Caco-2 (cell line): ENCODE measurements around the gene GALR3. TPM values are rescaled to one million over a fixed set of nuclear protein-coding genes. Genes with fewer than 3 reads are reported as not detected.
A peak's percentile ranks its signal among the peaks of the same experiment; 100 is the strongest.

Experiments used
- BruUV-seq: library from RNA; stranded (reverse); fragments of 400-500 nt; replicated peaks from 2 replicates; lab custom pipeline; 2021; lab: Mats Ljungman, UMichigan
- CTCF ChIA-PET: fragments of 300-600 bp; sonication (Branson Sonifier 250); formaldehyde crosslinking; loops from one replicate; lab custom pipeline; 2022; ENCODE audit warnings: antibody characterized with exemption; lab: Charles Lee
- POLR2A ChIA-PET: fragments of 300-600 bp; sonication (Branson Sonifier 250); formaldehyde crosslinking; loops from one replicate; lab custom pipeline; 2022; ENCODE audit warnings: antibody characterized with exemption; lab: Charles Lee
- DNase-seq, 2 experiments: peaks; one replicate each; pipeline versions ENCODE4 v3.0.0 to v3.0.0-alpha.2; 2020 to 2022
- H3K27me3 ChIP-seq: replicated peaks from 2 replicates; pipeline ENCODE4 v1.6.0; 2011; ENCODE audit warnings: low read length; ENCODE audit not compliant: control insufficient read depth, insufficient read depth
- H3K36me3 ChIP-seq: 2 replicates; pipeline ENCODE4 v1.5.1; 2011; ENCODE audit warnings: low read length; ENCODE audit not compliant: control insufficient read depth, insufficient read depth
- H3K4me1 ChIP-seq: fragments of 250-450 bp; sonication (Bioruptor Pico); 2 replicates; pipeline ENCODE4 v1.5.1; 2020; ENCODE audit warnings: mild to moderate bottlenecking
- H3K4me3 ChIP-seq: 2 replicates; pipeline ENCODE4 v1.5.1; 2011; ENCODE audit warnings: low read depth, mild to moderate bottlenecking, control low read depth, low read length
- H3K9me3 ChIP-seq: fragments of 250-450 bp; sonication (Bioruptor Pico); 2 replicates; pipeline ENCODE4 v1.5.1; 2020; ENCODE audit warnings: mild to moderate bottlenecking, moderate library complexity
- H3K27ac Mint-ChIP-seq: one replicate; pipeline ENCODE4 v1.8.0; 2022; ENCODE audit warnings: mixed read lengths; ENCODE audit not compliant: unreplicated experiment
- H3K27me3 Mint-ChIP-seq: one replicate; pipeline ENCODE4 v1.8.0; 2022; ENCODE audit warnings: mixed read lengths; ENCODE audit not compliant: insufficient read depth, unreplicated experiment
- H3K36me3 Mint-ChIP-seq: one replicate; pipeline ENCODE4 v1.8.0; 2022; ENCODE audit warnings: mild to moderate bottlenecking, mixed read lengths; ENCODE audit not compliant: insufficient read depth, unreplicated experiment
- H3K4me1 Mint-ChIP-seq: one replicate; pipeline ENCODE4 v1.8.0; 2022; ENCODE audit warnings: low read depth, mixed read lengths; ENCODE audit not compliant: unreplicated experiment
- H3K4me3 Mint-ChIP-seq: one replicate; pipeline ENCODE4 v1.8.0; 2022; ENCODE audit warnings: mild to moderate bottlenecking, moderate library complexity, mixed read lengths; ENCODE audit not compliant: unreplicated experiment
- H3K9me3 Mint-ChIP-seq: one replicate; pipeline ENCODE4 v1.8.0; 2022; ENCODE audit warnings: mixed read lengths; ENCODE audit not compliant: unreplicated experiment
- intact Hi-C: fragments of 100-400 bp; cut with micrococcal nuclease; formaldehyde crosslinking; loops from one replicate; pipeline ENCODE4 v1.10.0; 2022; ENCODE audit not compliant: unreplicated experiment
- microRNA-seq: library from miRNA; unstranded; fragments of <30 nt; microRNA quantifications from one replicate; pipeline ENCODE4 v1.2.0, GENCODE V29; 2022
- total RNA-seq: library from RNA; stranded (reverse); gene quantifications from 2 replicates; pipeline ENCODE4 v1.2.3, GENCODE V29; 2022
- TF ChIP-seq, protein P1 (sequence below), 2 experiments: fragments of 200-600 bp in 1 of 2; IDR thresholded peaks; 1 replicate in 1 of 2; 2 replicates in 1 of 2; pipeline versions ENCODE4 v1.5.1 to v1.8.0; 2011 to 2022; ENCODE audit warnings: antibody characterized with exemption in 1 of 2, control low read depth in 1 of 2, inconsistent platforms in 1 of 2, low read depth in 1 of 2, low read length in 1 of 2, mild to moderate bottlenecking in 1 of 2, moderate library complexity in 1 of 2; ENCODE audit not compliant: insufficient read depth in 1 of 2, severe bottlenecking in 1 of 2, unreplicated experiment in 1 of 2

Gene GALR3
- total RNA-seq, 1 experiment from 2014 or later: 0.27 TPM

DNA sequence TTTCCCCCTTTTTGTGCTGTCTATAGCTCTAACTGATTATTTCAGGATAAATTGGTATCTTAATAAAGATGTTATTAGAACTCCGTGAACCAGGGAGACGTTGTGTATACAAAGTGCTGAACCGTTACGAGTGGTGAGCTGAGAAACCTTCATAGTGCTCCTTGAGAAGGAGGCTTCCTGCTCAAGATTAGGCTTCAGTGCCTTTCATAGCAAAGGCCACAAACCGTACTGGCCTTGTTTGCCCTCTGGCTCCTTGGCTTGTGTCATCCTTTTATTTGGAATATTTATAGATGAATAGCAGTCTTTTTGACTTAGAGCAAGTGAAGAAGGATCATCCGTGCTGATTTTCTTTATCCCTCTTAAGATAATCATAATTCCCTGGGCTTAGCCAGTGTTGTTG lies 42.3 kb downstream of the GALR3 start:
- intact Hi-C loops: no loop called here
- H3K9me3 Mint-ChIP-seq: no peaks in the 10 kb centered on the region
- no TSS peak for BruUV-seq
- H3K27me3 ChIP-seq: no peaks in the 10 kb centered on the region
- H3K27me3 Mint-ChIP-seq: no peaks in the 10 kb centered on the region
- TF ChIP-seq, protein P1, sequence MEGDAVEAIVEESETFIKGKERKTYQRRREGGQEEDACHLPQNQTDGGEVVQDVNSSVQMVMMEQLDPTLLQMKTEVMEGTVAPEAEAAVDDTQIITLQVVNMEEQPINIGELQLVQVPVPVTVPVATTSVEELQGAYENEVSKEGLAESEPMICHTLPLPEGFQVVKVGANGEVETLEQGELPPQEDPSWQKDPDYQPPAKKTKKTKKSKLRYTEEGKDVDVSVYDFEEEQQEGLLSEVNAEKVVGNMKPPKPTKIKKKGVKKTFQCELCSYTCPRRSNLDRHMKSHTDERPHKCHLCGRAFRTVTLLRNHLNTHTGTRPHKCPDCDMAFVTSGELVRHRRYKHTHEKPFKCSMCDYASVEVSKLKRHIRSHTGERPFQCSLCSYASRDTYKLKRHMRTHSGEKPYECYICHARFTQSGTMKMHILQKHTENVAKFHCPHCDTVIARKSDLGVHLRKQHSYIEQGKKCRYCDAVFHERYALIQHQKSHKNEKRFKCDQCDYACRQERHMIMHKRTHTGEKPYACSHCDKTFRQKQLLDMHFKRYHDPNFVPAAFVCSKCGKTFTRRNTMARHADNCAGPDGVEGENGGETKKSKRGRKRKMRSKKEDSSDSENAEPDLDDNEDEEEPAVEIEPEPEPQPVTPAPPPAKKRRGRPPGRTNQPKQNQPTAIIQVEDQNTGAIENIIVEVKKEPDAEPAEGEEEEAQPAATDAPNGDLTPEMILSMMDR (IDR thresholded peaks at IDR 0.05; ENCODE audit: insufficient read depth in 1 of 2, low read depth in 1 of 2, low read length in 1 of 2, severe bottlenecking in 1 of 2, unreplicated experiment in 1 of 2): no peak
- peaks cover 100% of the 10 kb centered on the region for H3K36me3 Mint-ChIP-seq
- no peak overlapping the region for H3K4me3 Mint-ChIP-seq
- H3K4me1 Mint-ChIP-seq: peaks cover 12% of the 10 kb centered on the region
- H3K36me3 ChIP-seq: peaks cover 5% of the 10 kb centered on the region
- no peak overlapping the region for H3K27ac Mint-ChIP-seq
- no peaks in the 10 kb centered on the region for H3K9me3 ChIP-seq
- CTCF ChIA-PET: interaction anchor here (0.7 kb wide), 1 partner anchor 48 kb away, joined by 5 read pairs; no protein-coding TSS in a partner anchor
- DNase-seq: no peak
- POLR2A ChIA-PET: no interaction called here
- no peak overlapping the region for H3K4me3 ChIP-seq
- H3K4me1 ChIP-seq: no peaks in the 10 kb centered on the region

DNA sequence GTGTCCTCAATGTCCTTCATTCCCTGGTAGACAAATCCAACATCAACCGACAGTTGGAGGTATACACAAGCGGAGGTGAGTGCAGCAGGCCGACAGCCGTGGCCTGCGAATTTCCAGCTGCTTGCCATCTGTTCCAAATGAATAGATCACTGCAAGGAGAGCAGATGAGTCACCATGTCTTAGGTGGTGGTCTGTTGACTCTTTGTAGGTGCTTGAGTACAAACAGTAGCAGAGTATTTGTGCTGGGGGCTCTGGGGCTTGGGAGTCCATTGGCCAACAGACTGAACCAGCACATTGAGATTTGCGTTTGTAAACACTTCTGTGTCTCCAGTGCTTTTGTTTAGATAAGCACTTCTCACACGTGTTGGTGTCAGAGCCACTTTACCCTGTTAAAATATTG lies 47.1 kb downstream of the GALR3 start:
- Mint-ChIP-seq H3K4me1 (no peaks in the 10 kb centered on the region), H3K27ac (no peak overlapping the region), H3K4me3 (no peak overlapping the region), H3K36me3 (peaks cover 99% of the 10 kb centered on the region), H3K9me3 (no peaks in the 10 kb centered on the region), H3K27me3 (no peaks in the 10 kb centered on the region)
- no peak overlapping the region for H3K4me3 ChIP-seq
- no peak for DNase-seq
- H3K36me3 ChIP-seq: peaks cover 1% of the 10 kb centered on the region
- no peaks in the 10 kb centered on the region for H3K27me3 ChIP-seq
- TF ChIP-seq, protein P1 (IDR thresholded peaks at IDR 0.05; ENCODE audit: insufficient read depth in 1 of 2, low read depth in 1 of 2, low read length in 1 of 2, severe bottlenecking in 1 of 2, unreplicated experiment in 1 of 2): no peak
- no TSS peak for BruUV-seq
- intact Hi-C loops: no loop called here
- no peaks in the 10 kb centered on the region for H3K9me3 ChIP-seq
- H3K4me1 ChIP-seq: no peaks in the 10 kb centered on the region
- CTCF ChIA-PET: no interaction called here
- POLR2A ChIA-PET: no interaction called here

Small RNA genes lying within 50 kb of the gene (microRNA-seq; reads per million reads assigned to microRNA genes)
- 3.0 reads per million, percentile 19 among the genes with 10 or more reads in this experiment for gene MIR659

Other genes with a start within 250 kb of the GALR3 start
- 33.2 and 35.2 TPM in 2 replicates for gene LGALS2, start 243.3 kb upstream of the GALR3 start, total RNA-seq
- gene GGA1, start 214.5 kb upstream of the GALR3 start, total RNA-seq: 65.7 and 72.8 TPM in 2 replicates
- gene SH3BP1, start 183.7 kb upstream of the GALR3 start, total RNA-seq: 19.8 and 20.7 TPM in 2 replicates
- gene PDXP, start 164.7 kb upstream of the GALR3 start, total RNA-seq: 24.1 and 24.5 TPM in 2 replicates
- 3.2 and 4.8 TPM in 2 replicates for gene LGALS1, start 147.7 kb upstream of the GALR3 start, total RNA-seq
- gene NOL12, start 137.0 kb upstream of the GALR3 start, total RNA-seq: 20.2 and 22.3 TPM in 2 replicates
- 30.7 and 38.4 TPM in 2 replicates for gene TRIOBP, start 126.3 kb upstream of the GALR3 start, total RNA-seq
- gene GCAT, start 15.4 kb upstream of the GALR3 start, total RNA-seq: 24.4 and 24.8 TPM in 2 replicates
- gene ANKRD54, start 21.0 kb downstream of the GALR3 start, total RNA-seq: 19.3 and 19.4 TPM in 2 replicates
- 524 and 554 TPM in 2 replicates for gene EIF3L, start 26.0 kb downstream of the GALR3 start, total RNA-seq
- 43.5 and 46.7 TPM in 2 replicates for gene MICALL1, start 82.9 kb downstream of the GALR3 start, total RNA-seq
- gene C22orf23, start 130.2 kb downstream of the GALR3 start, total RNA-seq: not detected in 2 replicates
- gene POLR2F, start 130.3 kb downstream of the GALR3 start, total RNA-seq: 116 and 122 TPM in 2 replicates
- not detected in 2 replicates for gene SOX10, start 161.2 kb downstream of the GALR3 start, total RNA-seq
- 40.2 and 41.1 TPM in 2 replicates for gene PICK1, start 234.0 kb downstream of the GALR3 start, total RNA-seq